ENCODE results near the gene TIMM44. TPM values are rescaled to one million over a fixed set of nuclear protein-coding genes. Genes with fewer than 3 reads are reported as not detected.
"Not testable (repeated sequence)": the region's sequence is repeated elsewhere in the genome, so short reads cannot be mapped to it uniquely, and the experiment has no call there.

TIMM44 gene
- total and polyA plus RNA-seq, 2 of the 8 experiments (the other 6 are each of a cell fraction or from before 2014, with no cell fraction given), result 131 to 150 TPM

GRCh38 chr19:7918062-7918614, 25.3 kb downstream of the TIMM44 start:
- 0 out of 2 replicates have a peak, but pooled peaks have one; percentile 3 for TF ChIP-seq PHF8 (conservative IDR thresholded peaks at IDR 0.05; ENCODE audit: low read depth, low read length)
- not testable (repeated sequence) for H3K79me1 ChIP-seq (ENCODE audit: low read depth, low read length)

More at GRCh38 chr19:7918062-7918614, 25.3 kb downstream of the TIMM44 start:
- H3K9ac ChIP-seq (replicated peaks in 1 of 4; ENCODE audit: extremely low read depth in 1 of 4, low read depth in 3 of 4, low read length in 3 of 4); H4K91ac ChIP-seq (replicated peaks; ENCODE audit: insufficient read length, low read length); H3K14ac ChIP-seq (ENCODE audit: insufficient read length); H3K27ac ChIP-seq (ENCODE audit: low read depth, low read length); H4K5ac ChIP-seq (ENCODE audit: insufficient read length, low read depth, low read length); H2BK5ac ChIP-seq (ENCODE audit: low read depth, low read length); H2AK5ac ChIP-seq (ENCODE audit: low read depth, low read length); H4K20me1 ChIP-seq (replicated peaks in 1 of 2; ENCODE audit: control insufficient read depth in 1 of 2, insufficient read depth in 2 of 2, low read length in 2 of 2); H4K8ac ChIP-seq (ENCODE audit: extremely low read depth, insufficient read depth, low read length); H2BK20ac ChIP-seq (ENCODE audit: low read length); H3K79me2 ChIP-seq (ENCODE audit: control insufficient read depth in 1 of 2, insufficient read depth in 2 of 2, low read length in 2 of 2); DNase-seq (ENCODE audit: low read depth in 1 of 2, low spot score in 2 of 2); H2BK15ac ChIP-seq (ENCODE audit: low read length); FAIRE-seq; H3K36me3 ChIP-seq (ENCODE audit: control insufficient read depth in 2 of 4, insufficient read depth in 4 of 4, low read length in 3 of 4); H3K56ac ChIP-seq (replicated peaks; ENCODE audit: insufficient read length, low read depth, low read length); H2AFZ ChIP-seq (ENCODE audit: low read length); H3K4ac ChIP-seq (replicated peaks; ENCODE audit: insufficient read length, low read depth, low read length); H2BK120ac ChIP-seq (replicated peaks; ENCODE audit: low read depth, low read length); H3K9me3 ChIP-seq (ENCODE audit: insufficient read depth in 2 of 2, low read depth in 1 of 2, low read length in 1 of 2); H3K23ac ChIP-seq (ENCODE audit: insufficient read length): not testable (repeated sequence)
- peaks cover 21% of the 10 kb centered on the region for H3K23me2 ChIP-seq (ENCODE audit: low read depth, low read length)
- ChIA-PET CTCF (ENCODE audit: partially characterized antibody) (interaction anchor here (0.6 to 9.0 kb wide), 18 partner anchors 8 to 334 kb away, joined by 3 to 112 read pairs (median 4); partner anchors contain the start of genes MAP2K7, PRR36 and TIMM44), POLR2A (ENCODE audit: partially characterized antibody) (interaction anchor here (0.6 to 10.6 kb wide), 12 partner anchors 9 to 61 kb away, joined by 3 to 106 read pairs (median 4); partner anchors contain the start of genes MAP2K7 and PRR36)
- H3K27me3 ChIP-seq (replicated peaks in 1 of 4; ENCODE audit: control insufficient read depth in 3 of 4, extremely low read depth in 1 of 4, insufficient read depth in 3 of 4, low read length in 3 of 4), result peaks cover 17 to 45% (median 39%) of the 10 kb centered on the region in 4 experiments; a peak in 6 of 7 replicates
- 54% methylated on average over 21 of the region's 29 CpGs; no CpG with 5 or more reads in 1 of the 2 experiments for WGBS, 2 experiments (ENCODE audit: extremely low coverage in 1 of 2, insufficient coverage in 1 of 2, insufficient read length in 1 of 2, insufficient replicate concordance in 2 of 2, low coverage in 1 of 2, low lambda C conversion rate in 2 of 2, missing lambda C conversion rate in 1 of 2)
- H2BK12ac ChIP-seq (ENCODE audit: low read depth, low read length), result 0 out of 2 replicates have a peak overlapping the region, but pooled peaks have one; percentile 50
- H3K4me1 ChIP-seq (replicated peaks in 1 of 4; ENCODE audit: control insufficient read depth in 3 of 4, insufficient read depth in 4 of 4, low read length in 3 of 4), result peaks cover 0 to 20% (median 12%) of the 10 kb centered on the region in 4 experiments; a peak in 5 of 7 replicates
- peak overlapping the region; percentile 30 to 64 (median 48) for H3K4me3 ChIP-seq (ENCODE audit: extremely low read depth in 1 of 4, insufficient read depth in 2 of 4, low read depth in 3 of 4, low read length in 4 of 4)
- H3K4me2 ChIP-seq (ENCODE audit: insufficient read depth in 1 of 2, low read depth in 2 of 2, low read length in 2 of 2), result peak overlapping the region; percentile 86 to 94
- peak overlapping the region; percentile 38; the same call in 1 of the 2 replicates for H3K18ac ChIP-seq (ENCODE audit: extremely low read depth, low read length)
